OCI-LY7 (cell line): ENCODE results near the gene PLXNA4. TPM values are rescaled to one million over a fixed set of nuclear protein-coding genes. Genes with fewer than 3 reads are reported as not detected.

ENCODE experiments used
- BruUV-seq: library from RNA; stranded (reverse); fragments of 400-500 nt; replicated peaks from 2 replicates; lab custom pipeline; 2021; lab: Mats Ljungman, UMichigan
- CTCF ChIA-PET: fragments of 300-600 bp; sonication (Branson Sonifier 250); formaldehyde crosslinking; loops from one replicate; lab custom pipeline; 2022; ENCODE audit warnings: antibody characterized with exemption; ENCODE audit not compliant: unreplicated experiment; lab: Charles Lee
- POLR2A ChIA-PET: fragments of 300-600 bp; sonication (Branson Sonifier 250); formaldehyde crosslinking; loops from one replicate; lab custom pipeline; 2022; ENCODE audit warnings: antibody characterized with exemption; lab: Charles Lee
- DNase-seq: peaks from one replicate; pipeline ENCODE4 v3.0.0-alpha.2; 2015; ENCODE audit warnings: low spot score
- H2AFZ ChIP-seq: fragments of 200-600 bp; sonication (generic), shearing (Covaris generic); 2 replicates; pipeline ENCODE4 v1.6.1; 2014; ENCODE audit warnings: mild to moderate bottlenecking, antibody characterized with exemption, low read length, moderate library complexity
- H3K27ac ChIP-seq: fragments of 200-600 bp; sonication (generic); 2 replicates; pipeline ENCODE4 v1.5.1; 2014; ENCODE audit warnings: mixed run types, low read depth, mild to moderate bottlenecking, moderate library complexity, low read length, inconsistent platforms; ENCODE audit not compliant: poor library complexity, severe bottlenecking
- H3K36me3 ChIP-seq: fragments of 200-600 bp; sonication (generic); 2 replicates; pipeline ENCODE4 v1.6.1; 2014; ENCODE audit warnings: mild to moderate bottlenecking, antibody characterized with exemption, low read length, moderate library complexity, mixed read lengths; ENCODE audit not compliant: insufficient read depth
- H3K4me1 ChIP-seq: fragments of 200-600 bp; sonication (generic); 2 replicates; pipeline ENCODE4 v1.5.1; 2014; ENCODE audit warnings: mild to moderate bottlenecking, low read length; ENCODE audit not compliant: insufficient read depth, poor library complexity, severe bottlenecking
- H3K4me2 ChIP-seq: fragments of 200-600 bp; sonication (generic); 2 replicates; pipeline ENCODE4 v1.6.1; 2014; ENCODE audit warnings: mild to moderate bottlenecking, low read length
- H3K4me3 ChIP-seq: fragments of 200-600 bp; sonication (generic); 2 replicates; pipeline ENCODE4 v1.5.1; 2014; ENCODE audit warnings: mild to moderate bottlenecking, low read depth, low read length; ENCODE audit not compliant: poor library complexity, severe bottlenecking
- H3K79me2 ChIP-seq: fragments of 200-600 bp; sonication (generic); 2 replicates; pipeline ENCODE4 v1.6.1; 2016; ENCODE audit warnings: low read depth, mild to moderate bottlenecking, low read length, moderate library complexity, mixed read lengths; ENCODE audit not compliant: insufficient read depth
- H3K9me2 ChIP-seq: fragments of 200-600 bp; sonication (generic); 2 replicates; pipeline ENCODE4 v1.6.1; 2016; ENCODE audit warnings: mild to moderate bottlenecking, low read length, mixed read lengths; ENCODE audit not compliant: insufficient read depth
- H3K9me3 ChIP-seq: fragments of 200-600 bp; sonication (generic); 2 replicates; pipeline ENCODE4 v1.6.1; 2014; ENCODE audit warnings: mild to moderate bottlenecking, mixed run types, low read length, mixed read lengths
- H4K20me1 ChIP-seq: fragments of 200-600 bp; sonication (generic); 2 replicates; pipeline ENCODE4 v1.6.1; 2014; ENCODE audit warnings: mild to moderate bottlenecking, antibody characterized with exemption, low read length, moderate library complexity, mixed read lengths; ENCODE audit not compliant: insufficient read depth
- EZH2phosphoT487 ChIP-seq: fragments of 200-600 bp; sonication (generic); IDR thresholded peaks from 2 replicates; pipeline ENCODE4 v1.6.1; 2018; ENCODE audit warnings: low read depth, borderline replicate concordance, mild to moderate bottlenecking, mixed run types, antibody characterized with exemption, low read length, moderate library complexity, mixed read lengths
- intact Hi-C: fragments of 100-400 bp; cut with micrococcal nuclease; formaldehyde crosslinking; loops from one replicate; pipeline ENCODE4 v1.10.0; 2022; ENCODE audit not compliant: unreplicated experiment
- total RNA-seq, 2 experiments: library from RNA; depleted of rRNA in 1 of 2; stranded (reverse); fragments of >200 nt in 1 of 2; shearing (Covaris generic) in 1 of 2; gene quantifications; 2 replicates each; pipeline ENCODE4 v1.2.3, GENCODE V29; 2014 to 2022
- TF ChIP-seq, protein P1 (sequence below): fragments of 200-600 bp; sonication (generic); conservative IDR thresholded peaks from 2 replicates; pipeline ENCODE4 v1.5.1; 2014; ENCODE audit warnings: mild to moderate bottlenecking, antibody characterized with exemption, low read length, moderate library complexity, mixed read lengths

PLXNA4 gene
- total RNA-seq, 2 experiments from 2014 or later = not detected

- BruUV-seq = no TSS peak
- H3K36me3 ChIP-seq = no peaks in the 10 kb centered on the region
- intact Hi-C loops = no loop called here
- DNase-seq = no peak
- no peaks in the 10 kb centered on the region for H3K79me2 ChIP-seq
- no peaks in the 10 kb centered on the region for H4K20me1 ChIP-seq
- H3K4me1 ChIP-seq = no peaks in the 10 kb centered on the region
- ChIA-PET POLR2A (no interaction called here), CTCF (no interaction called here)
- H3K9me3 ChIP-seq = 0 out of 2 replicates have a peak, but pooled peaks cover 3% of the 10 kb centered on the region
- no peak overlapping the region for H2AFZ ChIP-seq
- TF ChIP-seq, protein P1, sequence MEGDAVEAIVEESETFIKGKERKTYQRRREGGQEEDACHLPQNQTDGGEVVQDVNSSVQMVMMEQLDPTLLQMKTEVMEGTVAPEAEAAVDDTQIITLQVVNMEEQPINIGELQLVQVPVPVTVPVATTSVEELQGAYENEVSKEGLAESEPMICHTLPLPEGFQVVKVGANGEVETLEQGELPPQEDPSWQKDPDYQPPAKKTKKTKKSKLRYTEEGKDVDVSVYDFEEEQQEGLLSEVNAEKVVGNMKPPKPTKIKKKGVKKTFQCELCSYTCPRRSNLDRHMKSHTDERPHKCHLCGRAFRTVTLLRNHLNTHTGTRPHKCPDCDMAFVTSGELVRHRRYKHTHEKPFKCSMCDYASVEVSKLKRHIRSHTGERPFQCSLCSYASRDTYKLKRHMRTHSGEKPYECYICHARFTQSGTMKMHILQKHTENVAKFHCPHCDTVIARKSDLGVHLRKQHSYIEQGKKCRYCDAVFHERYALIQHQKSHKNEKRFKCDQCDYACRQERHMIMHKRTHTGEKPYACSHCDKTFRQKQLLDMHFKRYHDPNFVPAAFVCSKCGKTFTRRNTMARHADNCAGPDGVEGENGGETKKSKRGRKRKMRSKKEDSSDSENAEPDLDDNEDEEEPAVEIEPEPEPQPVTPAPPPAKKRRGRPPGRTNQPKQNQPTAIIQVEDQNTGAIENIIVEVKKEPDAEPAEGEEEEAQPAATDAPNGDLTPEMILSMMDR = no peak
- no peak for TF ChIP-seq EZH2phosphoT487
- H3K27ac ChIP-seq = no peak overlapping the region
- H3K4me3 ChIP-seq = no peak overlapping the region
- H3K9me2 ChIP-seq = no peaks in the 10 kb centered on the region
- H3K4me2 ChIP-seq = no peak overlapping the region
Observed at GRCh38 chr7:132191418-132191817, 384.9 kb downstream of the PLXNA4 start.

- H3K9me2 ChIP-seq = no peaks in the 10 kb centered on the region
- TF ChIP-seq, protein P1 = no peak
- no peak for TF ChIP-seq EZH2phosphoT487
- intact Hi-C loops = no loop called here
- DNase-seq = no peak
- no peak overlapping the region for H3K4me3 ChIP-seq
- no peak overlapping the region for H3K4me2 ChIP-seq
- no peak overlapping the region for H3K27ac ChIP-seq
- H3K36me3 ChIP-seq = no peaks in the 10 kb centered on the region
- no peaks in the 10 kb centered on the region for H3K4me1 ChIP-seq
- H3K9me3 ChIP-seq = 0 out of 2 replicates have a peak, but pooled peaks cover 3% of the 10 kb centered on the region
- H3K79me2 ChIP-seq = no peaks in the 10 kb centered on the region
- ChIA-PET CTCF (no interaction called here), POLR2A (no interaction called here)
- H2AFZ ChIP-seq = no peak overlapping the region
- no TSS peak for BruUV-seq
- H4K20me1 ChIP-seq = no peaks in the 10 kb centered on the region
Observed at GRCh38 chr7:132190683-132191082, 385.6 kb downstream of the PLXNA4 start.

DNA sequence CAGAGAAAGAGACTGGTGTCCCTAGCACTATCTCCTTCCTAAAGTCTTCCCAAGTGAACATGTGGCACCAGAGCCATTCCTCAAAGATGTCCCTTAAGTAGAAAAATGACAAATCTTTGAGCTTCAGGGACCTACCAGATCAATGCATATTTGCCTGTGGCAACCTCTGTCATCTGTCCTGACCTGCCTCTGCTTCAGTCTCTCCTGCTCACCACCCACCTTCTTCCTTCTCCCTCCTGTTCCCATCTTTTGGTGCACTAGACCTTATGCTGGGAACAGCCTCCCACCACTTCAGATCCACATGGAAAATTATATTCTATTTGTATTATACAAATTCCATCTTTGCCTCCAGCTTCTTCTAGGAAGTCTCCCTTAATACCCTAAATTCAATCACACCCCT lies 386.4 kb downstream of the PLXNA4 start:
- no peak overlapping the region for H3K27ac ChIP-seq
- H2AFZ ChIP-seq = no peak overlapping the region
- no peaks in the 10 kb centered on the region for H3K9me2 ChIP-seq
- H3K36me3 ChIP-seq = no peaks in the 10 kb centered on the region
- 0 out of 2 replicates have a peak, but pooled peaks cover 3% of the 10 kb centered on the region for H3K9me3 ChIP-seq
- BruUV-seq = no TSS peak
- no peaks in the 10 kb centered on the region for H3K79me2 ChIP-seq
- H3K4me3 ChIP-seq = no peak overlapping the region
- no peaks in the 10 kb centered on the region for H3K4me1 ChIP-seq
- intact Hi-C loops = no loop called here
- H4K20me1 ChIP-seq = no peaks in the 10 kb centered on the region
- no peak for DNase-seq
- CTCF ChIA-PET = no interaction called here
- TF ChIP-seq EZH2phosphoT487 = no peak
- TF ChIP-seq, protein P1 = no peak
- no peak overlapping the region for H3K4me2 ChIP-seq
- POLR2A ChIA-PET = interaction anchor here (0.6 kb wide), 1 partner anchor 221 kb away, joined by 3 read pairs; no protein-coding TSS in a partner anchor
